Body of pancreas (tissue), 4 donors: Measurements from ENCODE around the gene TTC38.

Experiments used
- POLR2A ChIP-seq, 3 donors: fragments of 450-650 bp; IDR thresholded peaks; one replicate each; pipeline ENCODE4 v1.6.1; 2016; ENCODE audit warnings: antibody characterized with exemption in 3 of 3, mild to moderate bottlenecking in 2 of 3
- TF ChIP-seq, protein P1 (sequence below), 7 experiments: fragments of 450-650 bp in 4 of 7; fragments of 200-600 bp in 3 of 7; sonication (generic) in 3 of 7; IDR thresholded peaks; one replicate each; pipeline ENCODE4 v1.5.1; 2016 to 2019; ENCODE audit warnings: antibody characterized with exemption in 7 of 7

DNA sequence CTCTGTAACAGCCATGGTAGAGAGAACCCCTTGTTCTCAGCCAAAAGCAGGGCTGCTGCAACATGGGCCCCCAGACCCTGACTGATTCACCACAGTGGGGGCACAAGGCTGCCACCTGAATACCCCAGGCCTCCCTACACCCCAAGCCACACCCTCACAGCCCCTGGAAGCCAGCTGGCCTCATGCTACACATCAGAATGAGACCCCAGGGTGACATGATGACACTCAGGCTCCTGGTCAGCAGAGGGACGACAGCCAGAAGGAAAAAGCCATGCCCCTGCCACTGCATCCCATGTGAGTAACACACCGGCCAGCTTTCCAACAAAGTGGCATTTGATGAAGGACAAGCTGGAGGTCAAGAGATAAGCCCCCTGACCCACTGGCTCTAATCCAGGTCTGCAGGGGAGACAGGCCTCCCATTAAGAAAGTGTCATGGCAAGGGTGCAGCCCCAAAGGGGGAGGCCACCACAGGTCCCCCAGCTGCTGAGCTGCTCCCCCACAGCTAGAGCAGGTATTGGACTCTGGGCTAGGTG is 20.3 kb upstream of the TTC38 start:
- TF ChIP-seq, protein P1, sequence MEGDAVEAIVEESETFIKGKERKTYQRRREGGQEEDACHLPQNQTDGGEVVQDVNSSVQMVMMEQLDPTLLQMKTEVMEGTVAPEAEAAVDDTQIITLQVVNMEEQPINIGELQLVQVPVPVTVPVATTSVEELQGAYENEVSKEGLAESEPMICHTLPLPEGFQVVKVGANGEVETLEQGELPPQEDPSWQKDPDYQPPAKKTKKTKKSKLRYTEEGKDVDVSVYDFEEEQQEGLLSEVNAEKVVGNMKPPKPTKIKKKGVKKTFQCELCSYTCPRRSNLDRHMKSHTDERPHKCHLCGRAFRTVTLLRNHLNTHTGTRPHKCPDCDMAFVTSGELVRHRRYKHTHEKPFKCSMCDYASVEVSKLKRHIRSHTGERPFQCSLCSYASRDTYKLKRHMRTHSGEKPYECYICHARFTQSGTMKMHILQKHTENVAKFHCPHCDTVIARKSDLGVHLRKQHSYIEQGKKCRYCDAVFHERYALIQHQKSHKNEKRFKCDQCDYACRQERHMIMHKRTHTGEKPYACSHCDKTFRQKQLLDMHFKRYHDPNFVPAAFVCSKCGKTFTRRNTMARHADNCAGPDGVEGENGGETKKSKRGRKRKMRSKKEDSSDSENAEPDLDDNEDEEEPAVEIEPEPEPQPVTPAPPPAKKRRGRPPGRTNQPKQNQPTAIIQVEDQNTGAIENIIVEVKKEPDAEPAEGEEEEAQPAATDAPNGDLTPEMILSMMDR (IDR thresholded peaks at IDR 0.05) = no peak
- no peak for TF ChIP-seq POLR2A (IDR thresholded peaks at IDR 0.05)
